GM12891 (cell line): ENCODE data around the gene PTGER4.

ENCODE experiments used
- PAX5 ChIP-seq: IDR thresholded peaks from 2 replicates; pipeline ENCODE4 v1.6.1; 2011; ENCODE audit warnings: low read length, moderate library complexity, mild to moderate bottlenecking; ENCODE audit not compliant: insufficient read depth, severe bottlenecking
- POLR2A ChIP-seq: IDR thresholded peaks from 2 replicates; pipeline ENCODE4 v1.6.1; 2011; ENCODE audit warnings: low read depth, low read length, control low read depth
- POLR2AphosphoS5 ChIP-seq: IDR thresholded peaks from 2 replicates; pipeline ENCODE4 v1.6.1; 2011; ENCODE audit warnings: low read depth, low read length, control low read depth
- POU2F2 ChIP-seq: IDR thresholded peaks from 2 replicates; pipeline ENCODE4 v1.6.1; 2011; ENCODE audit warnings: low read depth, mild to moderate bottlenecking, control low read depth, low read length, moderate library complexity
- SPI1 ChIP-seq: IDR thresholded peaks from 2 replicates; pipeline ENCODE4 v1.6.1; 2011; ENCODE audit warnings: low read depth, low read length, control low read depth
- TAF1 ChIP-seq: IDR thresholded peaks from 2 replicates; pipeline ENCODE4 v1.6.1; 2011; ENCODE audit warnings: low read depth, low read length, control low read depth

DNA sequence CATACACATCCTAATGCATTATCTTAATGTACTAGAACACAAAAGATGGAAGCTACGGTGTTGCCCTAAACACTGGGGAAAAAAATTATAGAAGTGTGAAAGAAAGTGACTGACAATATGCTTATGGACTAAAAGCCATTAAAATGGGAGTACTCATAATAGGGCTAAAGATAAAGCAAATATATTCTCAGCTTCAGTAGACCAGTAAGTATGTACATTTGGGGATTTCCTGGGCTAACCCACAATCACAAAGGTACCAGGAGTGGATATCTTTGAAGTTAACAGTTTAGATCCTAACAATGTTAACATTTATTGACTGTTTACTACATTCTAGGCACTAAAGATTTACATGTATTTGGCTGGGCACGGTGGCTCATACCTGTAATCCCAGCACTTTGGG lies 36.9 kb downstream of the PTGER4 start:
- TF ChIP-seq POLR2A (no peak), POLR2AphosphoS5 (no peak), TAF1 (no peak), SPI1 (no peak), POU2F2 (no peak), PAX5 (no peak)
